WI38 (cell line): ENCODE data around the gene MAPK6.

Experiments used
- H3K4me3 ChIP-seq: 2 replicates; pipeline ENCODE4 v1.5.1; 2011; ENCODE audit warnings: low read depth, mild to moderate bottlenecking, control low read depth, low read length
- CTCF ChIP-seq: IDR thresholded peaks from 2 replicates; pipeline ENCODE4 v1.5.1; 2012; ENCODE audit warnings: low read depth, mild to moderate bottlenecking, control low read depth, low read length

MAPK6 gene

DNA sequence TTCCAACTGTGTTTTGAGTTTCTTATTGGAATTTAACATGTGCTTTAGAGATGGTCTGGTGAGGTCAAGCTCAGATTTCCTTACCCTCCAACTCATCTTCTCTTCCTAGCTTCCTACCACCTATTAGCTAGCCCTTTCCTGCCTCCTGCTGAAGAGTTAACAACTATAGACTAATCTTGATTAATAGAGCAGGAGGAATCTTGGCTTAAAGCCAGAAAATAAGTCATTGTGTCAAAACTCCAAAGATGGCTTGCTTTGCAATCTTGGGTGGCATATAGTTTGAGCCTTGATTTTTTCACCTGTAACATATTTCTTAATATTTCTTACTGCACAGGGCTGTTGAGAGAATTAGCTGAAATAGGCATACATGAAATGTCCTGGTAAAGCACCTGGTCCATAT, 66.3 kb downstream of the MAPK6 start:
- no peak overlapping the region for H3K4me3 ChIP-seq
- no peak for TF ChIP-seq CTCF

DNA sequence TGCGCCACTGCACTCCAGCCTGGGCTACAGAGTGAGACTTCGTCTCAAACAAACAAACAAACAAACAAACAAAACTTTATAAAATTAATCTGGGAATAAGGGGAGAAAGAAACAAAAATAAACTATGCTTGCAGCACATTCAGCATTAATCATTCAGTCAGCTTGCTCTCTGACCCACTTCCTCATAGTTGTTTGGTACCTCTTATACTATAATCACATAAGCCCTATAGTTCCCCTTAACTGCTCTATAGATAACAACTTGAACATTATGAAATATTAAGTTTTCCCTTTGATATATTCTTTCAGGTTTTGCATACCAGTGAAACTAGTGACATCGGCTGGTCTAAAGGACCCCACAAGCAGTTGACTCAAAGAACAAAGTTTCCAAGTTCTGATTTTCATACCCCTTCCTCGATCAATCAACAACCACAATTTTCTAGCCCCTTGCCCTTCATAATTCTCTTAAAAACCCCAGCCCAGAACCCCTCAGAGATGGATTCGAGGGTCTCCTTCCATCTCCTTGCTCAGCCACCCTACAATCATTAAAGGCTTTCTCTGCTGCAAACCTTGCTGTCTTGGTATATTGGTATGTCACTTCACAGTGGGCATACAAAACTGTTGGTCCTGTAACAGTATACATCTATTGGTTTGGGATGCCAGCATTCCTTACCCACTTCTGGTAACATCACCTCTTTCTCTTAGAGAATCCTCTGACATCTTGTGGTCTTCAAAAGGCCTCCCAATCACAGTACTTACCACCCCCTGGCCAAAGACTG, 67.2 kb downstream of the MAPK6 start:
- H3K4me3 ChIP-seq = no peak overlapping the region
- TF ChIP-seq CTCF = no peak

- no peak for TF ChIP-seq CTCF
- H3K4me3 ChIP-seq = no peak overlapping the region
Measured at GRCh38 chr15:52090193-52090592, 71.2 kb downstream of the MAPK6 start.

GRCh38 chr15:52093167-52093538, 74.1 kb downstream of the MAPK6 start:
- TF ChIP-seq CTCF = no peak
- no peak overlapping the region for H3K4me3 ChIP-seq

DNA sequence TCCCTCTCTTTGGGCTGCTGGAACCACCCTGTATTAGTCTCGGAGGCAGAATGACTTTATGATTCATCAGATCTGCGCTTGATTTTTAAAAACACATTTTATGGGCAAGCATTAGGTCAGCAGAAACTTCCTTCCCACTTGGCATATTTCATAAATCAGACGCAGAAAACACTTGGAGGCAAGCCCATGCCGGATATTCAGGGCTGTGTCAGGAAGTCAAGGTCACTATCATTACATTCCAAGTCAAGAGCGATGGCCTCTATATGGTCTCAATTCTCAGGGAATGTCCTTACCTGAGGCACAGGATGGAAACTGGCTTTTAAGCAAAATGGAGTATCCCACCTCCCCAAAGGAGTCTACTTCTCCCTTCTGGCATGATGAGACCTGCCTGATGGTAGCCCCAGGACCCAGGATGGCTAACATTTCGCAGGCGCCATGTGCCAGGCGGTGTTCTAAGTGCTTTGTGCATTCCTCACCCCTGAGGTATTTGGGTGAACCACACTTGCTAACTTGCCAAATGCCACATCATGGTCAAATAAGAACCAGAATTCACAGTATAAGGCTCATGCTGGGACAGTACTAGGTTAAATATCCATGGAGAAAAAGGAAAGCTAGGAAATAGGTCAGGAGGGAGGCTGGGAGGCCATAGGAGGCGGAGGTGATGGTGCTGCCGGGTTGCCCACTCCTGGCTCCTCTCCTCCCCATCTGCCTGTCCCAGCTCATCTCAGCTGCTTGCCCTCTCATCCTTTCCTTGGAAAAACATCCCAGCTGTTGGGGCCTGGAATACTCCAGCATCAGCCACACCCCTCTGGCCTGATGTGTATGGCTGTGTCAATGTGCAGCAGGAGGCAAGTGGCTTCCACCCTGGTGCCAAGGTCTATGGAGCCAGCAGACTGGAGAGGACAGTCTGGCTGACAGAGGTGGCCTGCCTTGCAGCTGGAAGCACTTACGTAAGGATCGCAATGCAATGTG, 74.8 kb downstream of the MAPK6 start:
- TF ChIP-seq CTCF = no peak
- no peak overlapping the region for H3K4me3 ChIP-seq

DNA sequence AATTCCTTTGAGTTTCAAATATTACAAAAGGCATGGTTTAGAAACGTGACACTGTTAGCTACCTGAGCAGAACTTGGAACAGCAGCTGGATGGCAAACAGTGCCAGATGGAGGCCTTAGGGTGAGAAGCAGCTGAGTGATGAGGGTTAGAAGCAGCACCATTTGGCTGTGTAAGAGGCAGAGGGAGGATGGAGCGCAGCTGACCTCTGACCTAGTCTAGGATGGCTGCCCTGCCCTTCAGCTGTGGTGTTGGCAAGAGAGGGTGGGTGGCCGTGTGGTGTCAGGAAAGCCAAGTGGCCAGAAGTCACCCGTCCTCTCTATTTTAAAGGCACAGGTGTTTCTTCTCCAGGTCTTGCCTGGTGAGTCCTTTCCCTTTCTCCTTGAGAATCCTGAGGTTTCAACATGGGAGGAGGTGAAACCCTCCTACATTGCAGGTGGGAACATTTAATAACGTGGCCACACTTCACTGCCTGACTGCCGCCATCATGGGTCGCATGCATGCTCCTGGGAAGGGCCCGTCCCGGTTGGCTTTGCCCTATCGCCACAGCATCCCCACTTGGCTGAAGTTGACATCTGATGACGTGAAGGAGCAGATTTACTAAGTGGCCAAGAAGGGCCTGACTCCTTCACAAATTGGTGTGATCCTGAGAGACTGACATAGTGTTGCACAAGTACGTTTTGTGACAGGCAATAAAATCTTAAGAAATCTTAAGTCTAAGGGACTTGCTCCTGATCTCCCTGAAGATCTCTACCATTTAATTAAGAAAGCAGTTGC, 76.0 kb downstream of the MAPK6 start:
- TF ChIP-seq CTCF = no peak
- no peak overlapping the region for H3K4me3 ChIP-seq
